OCI-LY3 (cell line): Measurements from ENCODE around the gene MYO7A.

ENCODE experiments used
- CTCF ChIP-seq: fragments of 200-600, 300-600 bp; sonication (generic); IDR thresholded peaks from 2 replicates; pipeline ENCODE4 v1.5.1; 2014; ENCODE audit warnings: antibody characterized with exemption, low read length, low read depth
- EZH2phosphoT487 ChIP-seq: fragments of 200-600 bp; shearing (Covaris generic); IDR thresholded peaks from 2 replicates; pipeline ENCODE4 v1.6.1; 2018; ENCODE audit warnings: antibody characterized with exemption, mixed run types, low read depth

GRCh38 chr11:77136784-77137420 lies 8.9 kb downstream of the MYO7A start:
- TF ChIP-seq CTCF: no peak
- TF ChIP-seq EZH2phosphoT487: no peak
